HepG2 (cell line): Measurements from ENCODE around the gene DCAF16. TPM values are rescaled to one million over a fixed set of nuclear protein-coding genes. Genes with fewer than 3 reads are reported as not detected.

Source experiments
- ARNT2 ChIP-seq: sonication (generic); formaldehyde crosslinking; IDR thresholded peaks from 2 replicates; pipeline ENCODE4 v1.8.0; 2022; ENCODE audit warnings: mild to moderate bottlenecking, low read depth, missing genetic modification reagents, moderate library complexity
- GMEB2 ChIP-seq: IDR thresholded peaks from 2 replicates; pipeline ENCODE4 v1.6.1; 2016; ENCODE audit warnings: missing biosample characterization, missing genetic modification reagents, low read depth
- HHEX ChIP-seq: IDR thresholded peaks from 2 replicates; pipeline ENCODE4 v1.6.1; 2016; ENCODE audit warnings: control low read depth
- HNF1A ChIP-seq, 2 experiments: sonication (generic) in 1 of 2; formaldehyde crosslinking in 1 of 2; IDR thresholded peaks; 2 replicates each; pipeline versions ENCODE4 v1.4.0 to v1.6.1; 2016 to 2020; ENCODE audit warnings: borderline replicate concordance in 1 of 2, low read depth in 1 of 2, mild to moderate bottlenecking in 1 of 2, missing genetic modification reagents in 1 of 2
- HNRNPK ChIP-seq: fragments of 200-400 bp; formaldehyde crosslinking; IDR thresholded peaks from 2 replicates; pipeline ENCODE4 v1.6.1; 2018; ENCODE audit warnings: low read length, low read depth, moderate library complexity, mild to moderate bottlenecking; ENCODE audit not compliant: poor library complexity, severe bottlenecking
- JARID2 ChIP-seq: sonication (generic); formaldehyde crosslinking; IDR thresholded peaks from 2 replicates; pipeline ENCODE4 v1.8.1; 2023; ENCODE audit warnings: missing genetic modification reagents, inconsistent platforms; ENCODE audit not compliant: insufficient replicate concordance
- NFE2L1 ChIP-seq: sonication (generic); formaldehyde crosslinking; IDR thresholded peaks from 2 replicates; pipeline ENCODE4 v1.4.0; 2020; ENCODE audit warnings: missing genetic modification reagents, mild to moderate bottlenecking, borderline replicate concordance
- NKX3-1 ChIP-seq: sonication (generic); formaldehyde crosslinking; IDR thresholded peaks from 2 replicates; pipeline ENCODE4 v1.5.0; 2020; ENCODE audit warnings: missing genetic modification reagents
- NR2F2 ChIP-seq: IDR thresholded peaks from 2 replicates; pipeline ENCODE4 v1.6.1; 2012; ENCODE audit warnings: low read depth, inconsistent platforms, borderline replicate concordance
- RFX1 ChIP-seq: fragments of 450-650 bp; IDR thresholded peaks from 2 replicates; pipeline ENCODE4 v1.6.1; 2017
- SMARCC2 ChIP-seq: fragments of 450-650 bp; IDR thresholded peaks from 2 replicates; pipeline ENCODE4 v1.6.1; 2017; ENCODE audit warnings: antibody characterized with exemption, mild to moderate bottlenecking
- STAG1 ChIP-seq: sonication (generic); formaldehyde crosslinking; IDR thresholded peaks from 2 replicates; pipeline ENCODE4 v1.4.0; 2020; ENCODE audit warnings: missing genetic modification reagents
- THYN1 ChIP-seq: sonication (generic); formaldehyde crosslinking; IDR thresholded peaks from 2 replicates; pipeline ENCODE4 v1.8.1; 2023; ENCODE audit warnings: low read depth, mild to moderate bottlenecking, moderate library complexity, missing genetic modification reagents, borderline replicate concordance
- ZBTB21 ChIP-seq: sonication (generic); formaldehyde crosslinking; IDR thresholded peaks from 2 replicates; pipeline ENCODE4 v1.4.0; 2020; ENCODE audit warnings: missing genetic modification reagents
- ZNF205 ChIP-seq: IDR thresholded peaks from 2 replicates; pipeline ENCODE4 v1.6.1; 2018; ENCODE audit warnings: missing biosample characterization, missing genetic modification reagents
- ZNF230 ChIP-seq: sonication (generic); formaldehyde crosslinking; IDR thresholded peaks from 2 replicates; pipeline ENCODE4 v1.4.0; 2020; ENCODE audit warnings: mild to moderate bottlenecking, missing genetic modification reagents
- ZNF343 ChIP-seq: sonication (generic); formaldehyde crosslinking; IDR thresholded peaks from 2 replicates; pipeline ENCODE4 v1.4.0; 2020; ENCODE audit warnings: mild to moderate bottlenecking, missing genetic modification reagents
- ZNF451 ChIP-seq: sonication (generic); formaldehyde crosslinking; IDR thresholded peaks from 2 replicates; pipeline ENCODE4 v1.5.0; 2020; ENCODE audit warnings: mild to moderate bottlenecking, missing genetic modification reagents
- ZNF660 ChIP-seq: sonication (generic); formaldehyde crosslinking; IDR thresholded peaks from 2 replicates; pipeline ENCODE4 v1.5.1; 2020; ENCODE audit warnings: mild to moderate bottlenecking, low read depth, missing genetic modification reagents, borderline replicate concordance
- ZNF713 ChIP-seq: sonication (generic); formaldehyde crosslinking; IDR thresholded peaks from 2 replicates; pipeline ENCODE4 v1.4.0; 2020; ENCODE audit warnings: mild to moderate bottlenecking, missing genetic modification reagents
- polyA plus RNA-seq, 8 experiments: library from polyadenylated mRNA; depleted of rRNA in 3 of 8; stranded (reverse) in 7 of 8; unstranded in 1 of 8; fragments of >200 nt; fragmentation: Illumina TruSeq in 4 of 8; extraction: Trizol in 4 of 8; gene quantifications; 2 replicates each; pipeline versions ENCODE4 v1.2.1 to v1.2.3, GENCODE V29; 2011 to 2016; ENCODE audit warnings: low read depth in 4 of 8, missing spikeins in 1 of 8, mixed read lengths in 1 of 8; ENCODE audit not compliant: insufficient read depth in 1 of 8
- total RNA-seq, 5 experiments: library from RNA; depleted of rRNA; stranded (reverse); fragments of >200 nt; fragmentation: Illumina TruSeq; extraction: Trizol; gene quantifications; 2 replicates each; pipeline ENCODE4 v1.2.3, GENCODE V29; 2016; ENCODE audit warnings: low read depth in 1 of 5

The DCAF16 gene
- total and polyA plus RNA-seq, 2 of the 13 experiments (the other 11 are each of a cell fraction or from before 2014, with no cell fraction given), result 37.5 to 41.9 TPM

GRCh38 chr4:17810260-17811077 is at the start of gene DCAF16, which contains the start of gene NCAPG (continued):
- TF ChIP-seq GMEB2 (CRISPR knock-in tag), result no peak
- TF ChIP-seq ZNF343, result no peak
- TF ChIP-seq HNF1A (IDR thresholded peaks at IDR 0.05; ENCODE audit: low read depth), result no peak
- peak; percentile 41; the same call in 1 of the 2 replicates for TF ChIP-seq HNF1A (CRISPR knock-in tag; IDR thresholded peaks at IDR 0.05; ENCODE audit: borderline replicate concordance)
- TF ChIP-seq HHEX (CRISPR knock-in tag), result no peak
- no peak for TF ChIP-seq ZNF713 (CRISPR knock-in tag)
- no peak for TF ChIP-seq STAG1
- no peak for TF ChIP-seq THYN1 (CRISPR knock-in tag)
- TF ChIP-seq SMARCC2, result no peak
- peak; percentile 99 for TF ChIP-seq ARNT2
- TF ChIP-seq NR2F2, result no peak
- no peak for TF ChIP-seq HNRNPK
- TF ChIP-seq NFE2L1 (CRISPR knock-in tag), result no peak
- TF ChIP-seq RFX1, result no peak
- TF ChIP-seq ZNF660 (CRISPR knock-in tag), result peak; percentile 49; the same call in 1 of the 2 replicates
- peak; percentile 56; the same call in 1 of the 2 replicates for TF ChIP-seq ZNF230 (CRISPR knock-in tag)
- no peak for TF ChIP-seq ZNF451
- TF ChIP-seq NKX3-1, result peak; percentile 30; the same call in 1 of the 2 replicates
- peak; percentile 66 for TF ChIP-seq ZNF205 (CRISPR knock-in tag)
- no peak for TF ChIP-seq JARID2 (CRISPR knock-in tag)
- no peak for TF ChIP-seq ZBTB21 (CRISPR knock-in tag)
